Smooth muscle cell (in vitro differentiated cells): ENCODE measurements around the gene PCED1B. TPM values are rescaled to one million over a fixed set of nuclear protein-coding genes. Genes with fewer than 3 reads are reported as not detected.

Experiments
- DNase-seq: peaks from one replicate; lab custom pipeline; 2025; ENCODE audit not compliant: unreplicated experiment; lab: John Stamatoyannopoulos, UW
- H2AFZ ChIP-seq: fragments of 200-600 bp; sonication (generic); 2 replicates; pipeline ENCODE4 v1.6.0; 2016; ENCODE audit warnings: antibody characterized with exemption, low read depth, mild to moderate bottlenecking
- H3F3A ChIP-seq: fragments of 200-600 bp; sonication (generic); 2 replicates; pipeline ENCODE4 v1.6.0; 2017; ENCODE audit warnings: antibody characterized with exemption, low read depth
- H3K27ac ChIP-seq: fragments of 200-600 bp; sonication (generic); 2 replicates; pipeline ENCODE4 v1.5.1; 2016; ENCODE audit warnings: low read depth, mild to moderate bottlenecking
- H3K27me3 ChIP-seq: fragments of 200-600 bp; sonication (generic); 2 replicates; pipeline ENCODE4 v1.6.1; 2016; ENCODE audit warnings: low read depth, mild to moderate bottlenecking
- H3K36me3 ChIP-seq: fragments of 200-600 bp; sonication (generic); 2 replicates; pipeline ENCODE4 v1.5.1; 2016; ENCODE audit warnings: low read depth
- H3K4me1 ChIP-seq: fragments of 200-600 bp; sonication (generic); 2 replicates; pipeline ENCODE4 v1.5.1; 2016; ENCODE audit warnings: low read depth
- H3K4me2 ChIP-seq: fragments of 200-600 bp; sonication (generic); 2 replicates; pipeline ENCODE4 v1.6.0; 2016; ENCODE audit warnings: mild to moderate bottlenecking
- H3K4me3 ChIP-seq: fragments of 200-600 bp; sonication (generic); 2 replicates; pipeline ENCODE4 v1.5.1; 2016; ENCODE audit warnings: mild to moderate bottlenecking
- H3K79me2 ChIP-seq: fragments of 200-600 bp; sonication (generic); 2 replicates; pipeline ENCODE4 v1.6.0; 2016; ENCODE audit warnings: low read depth, mild to moderate bottlenecking
- H3K9ac ChIP-seq: fragments of 200-600 bp; sonication (generic); 2 replicates; pipeline ENCODE4 v1.6.0; 2016; ENCODE audit warnings: low read depth
- H3K9me3 ChIP-seq: fragments of 200-600 bp; sonication (generic); replicated peaks from 2 replicates; pipeline ENCODE4 v1.5.1; 2016; ENCODE audit warnings: low read depth
- H4K20me1 ChIP-seq: fragments of 200-600 bp; sonication (generic); 2 replicates; pipeline ENCODE4 v1.6.0; 2016; ENCODE audit warnings: low read depth
- WGBS: methylation state at CpG from one replicate; pipeline ENCODE4 v1.1.7; 2016; ENCODE audit warnings: low lambda C conversion rate; 5-methylcytosine and 5-hydroxymethylcytosine counted together
- polyA plus RNA-seq: library from polyadenylated mRNA; unstranded; fragments of >200 nt; fragmentation: Nextera tagmentation; extraction: Ambion mirVana; gene quantifications from 2 replicates; pipeline ENCODE4 v1.2.1, GENCODE V29; 2016
- total RNA-seq: library from RNA; depleted of rRNA; stranded (reverse); fragments of >200 nt; gene quantifications from 2 replicates; pipeline ENCODE4 v1.2.3, GENCODE V29; 2014
- TF ChIP-seq, protein P1 (sequence below): fragments of 200-600 bp; sonication (generic); IDR thresholded peaks from 2 replicates; pipeline ENCODE4 v1.5.1; 2017; ENCODE audit warnings: borderline replicate concordance, mild to moderate bottlenecking, antibody characterized with exemption; ENCODE audit not compliant: insufficient read depth, poor library complexity, severe bottlenecking

Gene PCED1B
- total and polyA plus RNA-seq, 2 experiments from 2014 or later = 2.7 to 3.5 TPM

DNA sequence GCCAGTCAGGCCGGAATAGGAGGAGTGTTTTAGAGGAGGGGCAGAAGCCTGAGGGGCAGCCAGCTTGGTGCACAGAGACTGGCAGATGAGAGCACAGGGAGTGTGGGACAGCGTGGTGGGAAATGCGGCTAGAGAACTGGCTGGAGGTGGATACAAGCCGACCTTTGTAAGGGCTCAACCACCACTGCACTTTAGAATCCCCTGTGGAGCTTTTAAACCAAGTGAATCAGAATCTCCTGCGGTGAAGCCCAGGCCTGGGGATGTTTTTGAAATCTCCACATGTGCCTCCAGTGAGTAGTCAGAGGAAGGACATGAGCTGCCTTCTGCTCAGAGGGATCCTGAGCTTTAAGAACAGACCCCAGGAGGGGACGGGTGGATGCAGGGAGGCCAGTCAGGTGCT lies 10.9 kb upstream of the PCED1B start:
- H3F3A ChIP-seq = no peaks in the 10 kb centered on the region
- no peak for DNase-seq
- H3K9me3 ChIP-seq = no peaks in the 10 kb centered on the region
- no peak overlapping the region for H2AFZ ChIP-seq
- WGBS = 51% methylated on average over 6 of the region's 6 CpGs
- no peak overlapping the region for H3K4me2 ChIP-seq
- H3K4me3 ChIP-seq = no peak overlapping the region
- H3K36me3 ChIP-seq = no peaks in the 10 kb centered on the region
- H3K4me1 ChIP-seq = peaks cover 5% of the 10 kb centered on the region
- H3K27me3 ChIP-seq = no peaks in the 10 kb centered on the region
- TF ChIP-seq, protein P1, sequence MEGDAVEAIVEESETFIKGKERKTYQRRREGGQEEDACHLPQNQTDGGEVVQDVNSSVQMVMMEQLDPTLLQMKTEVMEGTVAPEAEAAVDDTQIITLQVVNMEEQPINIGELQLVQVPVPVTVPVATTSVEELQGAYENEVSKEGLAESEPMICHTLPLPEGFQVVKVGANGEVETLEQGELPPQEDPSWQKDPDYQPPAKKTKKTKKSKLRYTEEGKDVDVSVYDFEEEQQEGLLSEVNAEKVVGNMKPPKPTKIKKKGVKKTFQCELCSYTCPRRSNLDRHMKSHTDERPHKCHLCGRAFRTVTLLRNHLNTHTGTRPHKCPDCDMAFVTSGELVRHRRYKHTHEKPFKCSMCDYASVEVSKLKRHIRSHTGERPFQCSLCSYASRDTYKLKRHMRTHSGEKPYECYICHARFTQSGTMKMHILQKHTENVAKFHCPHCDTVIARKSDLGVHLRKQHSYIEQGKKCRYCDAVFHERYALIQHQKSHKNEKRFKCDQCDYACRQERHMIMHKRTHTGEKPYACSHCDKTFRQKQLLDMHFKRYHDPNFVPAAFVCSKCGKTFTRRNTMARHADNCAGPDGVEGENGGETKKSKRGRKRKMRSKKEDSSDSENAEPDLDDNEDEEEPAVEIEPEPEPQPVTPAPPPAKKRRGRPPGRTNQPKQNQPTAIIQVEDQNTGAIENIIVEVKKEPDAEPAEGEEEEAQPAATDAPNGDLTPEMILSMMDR = no peak
- H4K20me1 ChIP-seq = no peaks in the 10 kb centered on the region
- no peaks in the 10 kb centered on the region for H3K79me2 ChIP-seq
- H3K9ac ChIP-seq = no peak overlapping the region
- no peak overlapping the region for H3K27ac ChIP-seq

DNA sequence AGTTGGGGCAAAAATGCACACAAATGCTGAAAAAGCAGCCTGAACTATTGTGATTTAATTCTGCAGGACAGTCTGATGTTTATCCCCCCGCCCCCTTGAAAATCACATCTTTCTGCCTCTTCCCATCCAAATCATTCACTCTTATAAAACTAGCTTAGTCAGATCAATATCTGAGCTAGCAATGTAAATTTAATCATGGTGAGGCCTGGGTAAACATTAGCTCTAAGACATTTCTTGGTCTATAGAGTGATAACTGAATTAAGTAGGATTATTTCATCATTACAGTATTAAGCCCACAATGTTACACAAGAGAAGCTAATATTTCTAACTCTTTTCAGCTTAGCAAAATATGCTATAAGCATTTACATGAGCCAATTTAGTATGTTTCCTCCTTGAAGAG lies 9.1 kb upstream of the PCED1B start:
- Histone ChIP-seq H3K27me3 (no peaks in the 10 kb centered on the region), H3K36me3 (no peaks in the 10 kb centered on the region), H3K4me2 (no peak overlapping the region), H3K9me3 (no peaks in the 10 kb centered on the region), H2AFZ (no peak overlapping the region), H3K4me1 (peaks cover 5% of the 10 kb centered on the region), H3K9ac (no peak overlapping the region), H3K27ac (no peak overlapping the region), H3K4me3 (no peak overlapping the region), H4K20me1 (no peaks in the 10 kb centered on the region), H3K79me2 (no peaks in the 10 kb centered on the region), H3F3A (no peaks in the 10 kb centered on the region)
- TF ChIP-seq, protein P1 = no peak
- WGBS = 95% methylated on average over 1 of the region's 1 CpG
- no peak for DNase-seq

DNA sequence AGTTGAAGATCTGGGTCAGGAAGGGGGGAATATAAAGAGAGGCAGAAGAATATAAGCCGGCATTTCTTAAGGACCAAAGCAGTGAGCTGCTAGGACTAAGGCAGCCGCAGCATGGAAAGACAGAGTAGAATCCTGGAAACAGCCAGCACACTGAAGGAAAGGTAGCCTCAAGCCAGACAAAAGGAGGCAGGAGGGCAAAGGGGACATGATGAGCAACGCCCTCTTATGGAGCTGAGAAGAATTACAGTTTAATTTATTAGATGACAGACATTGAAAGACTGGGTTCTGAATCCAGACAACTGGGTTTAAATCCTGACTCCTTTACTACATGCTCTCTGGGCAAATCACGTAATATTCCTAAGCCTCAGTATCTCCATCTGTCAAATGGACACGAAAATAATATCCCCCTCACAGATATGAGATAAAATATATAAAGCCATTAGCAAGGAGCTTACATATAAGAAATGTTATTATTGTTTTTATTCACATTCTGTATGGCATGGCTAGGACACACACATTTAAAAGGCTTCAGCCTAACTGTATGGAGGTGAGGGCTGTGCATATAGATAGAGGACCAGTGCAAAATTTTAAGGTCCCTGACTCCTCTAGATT lies 8.1 kb upstream of the PCED1B start:
- Histone ChIP-seq H3K9me3 (no peaks in the 10 kb centered on the region), H3K4me1 (peaks cover 5% of the 10 kb centered on the region), H3F3A (no peaks in the 10 kb centered on the region), H3K4me2 (no peak overlapping the region), H3K27ac (no peak overlapping the region), H4K20me1 (peaks cover 3% of the 10 kb centered on the region), H3K79me2 (peaks cover 2% of the 10 kb centered on the region), H3K4me3 (no peak overlapping the region), H3K27me3 (no peaks in the 10 kb centered on the region), H3K36me3 (no peaks in the 10 kb centered on the region), H2AFZ (no peak overlapping the region), H3K9ac (no peak overlapping the region)
- WGBS = 49% methylated on average over 5 of the region's 5 CpGs
- TF ChIP-seq, protein P1 = peak; percentile 52
- no peak for DNase-seq

DNA sequence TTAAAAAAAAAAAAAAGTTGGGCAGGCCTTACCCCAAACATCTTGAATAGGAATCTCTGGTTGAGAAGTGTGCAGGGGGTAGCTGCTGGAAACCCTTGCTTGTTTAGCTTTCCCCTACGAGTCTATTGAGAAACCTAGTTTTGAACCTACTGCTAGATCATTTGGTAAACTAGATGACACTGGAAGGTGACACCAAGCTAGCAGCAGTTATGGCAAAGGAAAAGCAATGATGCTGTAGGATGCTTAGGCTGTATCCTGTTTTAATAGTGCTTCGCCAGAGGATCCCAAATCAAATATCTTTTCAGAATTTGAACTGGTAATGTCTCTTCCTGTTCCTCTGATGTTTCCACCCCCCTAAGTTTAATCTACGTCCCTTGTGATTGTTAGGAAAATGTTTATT lies 5.5 kb upstream of the PCED1B start:
- WGBS = 93% methylated on average over 3 of the region's 3 CpGs
- Histone ChIP-seq H4K20me1 (peaks cover 14% of the 10 kb centered on the region), H3K9ac (no peak overlapping the region), H3K9me3 (no peaks in the 10 kb centered on the region), H3K27ac (no peak overlapping the region), H3K79me2 (peaks cover 25% of the 10 kb centered on the region), H3F3A (no peaks in the 10 kb centered on the region), H3K4me2 (no peak overlapping the region), H3K4me3 (no peak overlapping the region), H3K36me3 (no peaks in the 10 kb centered on the region), H3K27me3 (no peaks in the 10 kb centered on the region), H2AFZ (no peak overlapping the region), H3K4me1 (no peaks in the 10 kb centered on the region)
- DNase-seq = no peak
- TF ChIP-seq, protein P1 = no peak
